ENCODE results near the gene TRAM2. TPM values are rescaled to one million over a fixed set of nuclear protein-coding genes. Genes with fewer than 3 reads are reported as not detected.
A peak's percentile ranks its signal among the peaks of the same experiment; 100 is the strongest.

The TRAM2 gene
- total RNA-seq, 2 donors from 2014 or later = 14.1 to 19.2 TPM

- peak in 1 of 2 donors; percentile 1 for ATAC-seq
- no peak for DNase-seq
- intact Hi-C loops (cut with DNase I) = loop anchor here (5.0 to 10.0 kb wide), 3 partner anchors 68 to 158 kb away; partner anchors contain the start of gene TRAM2 (in 1 of the 2)
Observed at GRCh38 chr6:52504782-52505136, 72.1 kb downstream of the TRAM2 start.

DNA sequence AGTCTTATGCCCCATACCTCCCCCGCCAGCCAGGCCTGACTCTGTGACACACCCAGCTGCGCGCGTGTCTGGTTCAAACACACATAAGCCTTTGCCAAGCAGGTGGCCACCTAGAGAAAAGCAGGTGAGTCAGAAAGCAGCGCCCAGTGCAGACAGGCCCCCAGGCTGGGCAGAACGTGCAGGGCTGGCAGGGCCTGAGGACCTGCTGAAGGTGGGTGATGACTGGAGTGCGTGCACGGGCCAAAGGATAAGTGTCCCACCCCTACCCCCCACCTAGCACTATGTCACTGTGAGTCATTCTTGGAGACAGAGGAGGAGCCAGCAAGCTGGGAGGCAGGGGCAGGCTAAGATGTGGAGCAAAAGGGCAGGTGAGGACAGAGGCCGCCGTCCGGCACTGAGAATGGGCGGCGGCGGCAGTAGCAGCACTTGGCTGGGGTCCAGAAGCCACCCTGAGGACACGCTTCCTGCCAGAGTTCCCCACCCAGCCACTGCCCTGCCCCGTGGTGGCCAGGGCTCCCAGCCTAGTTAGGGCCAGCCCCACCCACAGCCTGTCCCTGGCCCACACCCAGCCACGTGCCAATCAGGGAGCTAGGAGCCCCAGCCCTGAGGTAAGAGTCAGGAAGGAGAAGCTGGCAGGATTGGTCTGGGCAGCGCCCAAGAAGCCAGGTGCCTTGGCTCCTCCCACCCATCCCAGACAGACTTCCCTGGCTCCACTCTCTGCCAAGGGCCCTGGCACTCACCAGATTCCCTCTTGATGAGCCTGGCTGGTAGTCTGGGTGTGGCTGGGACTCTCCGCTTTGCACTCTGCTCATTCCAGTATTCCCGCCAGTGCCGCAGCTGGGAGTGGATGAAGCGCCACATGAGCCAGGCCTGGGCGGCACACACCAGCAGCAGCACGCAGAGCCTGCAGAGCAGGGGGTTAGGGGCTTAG lies 72.7 kb downstream of the TRAM2 start:
- ATAC-seq = peak; percentile 78 to 88
- intact Hi-C loops (cut with DNase I) = loop anchor here (5.0 to 10.0 kb wide), 3 partner anchors 68 to 158 kb away; partner anchors contain the start of gene TRAM2 (in 1 of the 2)
- peak; percentile 91 for DNase-seq

DNA sequence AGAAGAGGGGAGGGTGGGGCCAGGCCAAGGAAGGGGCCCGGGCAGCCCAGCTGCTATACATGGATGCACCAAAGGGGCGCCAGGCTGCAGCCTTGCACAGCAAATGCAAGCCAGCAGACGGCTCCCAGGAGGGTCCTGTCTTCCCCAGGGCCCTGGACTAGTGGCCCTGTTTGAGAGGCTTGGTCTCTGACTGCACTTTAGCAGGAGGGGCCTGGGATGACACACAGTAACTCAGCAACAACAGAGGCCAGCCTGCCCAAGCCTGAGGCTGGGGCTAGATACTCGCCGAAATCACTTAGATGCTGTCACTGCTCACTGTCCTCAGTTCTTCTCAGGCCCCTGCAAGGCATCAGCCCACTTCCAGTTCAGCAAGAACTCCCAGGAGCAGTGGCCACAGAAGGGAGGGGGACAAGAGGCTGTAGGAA lies 73.5 kb downstream of the TRAM2 start:
- ATAC-seq = no peak
- intact Hi-C loops (cut with DNase I) = loop anchor here (5.0 to 10.0 kb wide), 3 partner anchors 69 to 159 kb away; partner anchors contain the start of gene TRAM2 (in 1 of the 2)
- no peak for DNase-seq

GRCh38 chr6:52502306-52503029 lies 74.4 kb downstream of the TRAM2 start:
- ATAC-seq = no peak
- intact Hi-C loops (cut with DNase I) = loop anchor here (5.0 to 10.0 kb wide), 3 partner anchors 70 to 160 kb away; partner anchors contain the start of gene TRAM2 (in 1 of the 2)
- no peak for DNase-seq

GRCh38 chr6:52500238-52501129 lies 76.4 kb downstream of the TRAM2 start:
- intact Hi-C loops (cut with DNase I) = loop anchor here (5.0 to 10.0 kb wide), 3 partner anchors 72 to 162 kb away; partner anchors contain the start of gene TRAM2 (in 1 of the 2)
- ATAC-seq (peak in 1 of 2 donors; percentile 28), DNase-seq (no peak)

- DNase-seq = no peak
- intact Hi-C loops (cut with DNase I) = loop anchor here (5.0 to 10.0 kb wide), 4 partner anchors 73 to 163 kb away; partner anchors contain the start of genes EFHC1 (in 1 of the 2) and TRAM2 (in 1 of the 2)
- ATAC-seq = peak; percentile 20 to 48
Observed at GRCh38 chr6:52499681-52500236, 77.1 kb downstream of the TRAM2 start.

GRCh38 chr6:52499026-52499425 lies 77.8 kb downstream of the TRAM2 start:
- ATAC-seq (no peak), DNase-seq (no peak)
- intact Hi-C loops (cut with DNase I) = loop anchor here in 1 of 2 donors (5.0 kb wide), 1 partner anchor 77 kb away; the partner anchor contains the start of gene EFHC1

DNA sequence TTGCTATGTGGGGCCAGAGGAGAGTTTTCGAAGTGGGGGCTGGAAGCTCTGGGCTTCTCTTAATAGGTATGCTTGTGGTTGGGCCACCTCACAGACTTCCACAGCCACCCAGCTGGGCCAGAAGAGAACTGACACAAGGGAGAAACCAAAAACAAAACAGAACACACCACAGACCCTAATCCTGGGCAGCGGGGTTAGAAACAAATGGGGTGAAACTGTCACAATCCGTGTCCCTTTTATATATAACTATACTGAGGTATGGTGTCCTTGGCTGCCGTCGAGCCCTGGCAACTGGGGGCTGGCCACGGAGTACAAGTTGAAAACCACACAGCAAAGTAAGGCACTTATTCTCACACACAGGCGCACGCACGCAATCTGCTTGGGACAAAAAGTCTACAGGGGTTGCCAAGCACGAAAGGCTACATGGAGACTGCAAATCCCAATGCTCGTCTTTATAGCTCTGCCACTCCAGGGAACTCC lies 78.3 kb downstream of the TRAM2 start:
- DNase-seq (no peak), ATAC-seq (no peak)
- intact Hi-C loops (cut with DNase I) = loop anchor here in 1 of 2 donors (5.0 kb wide), 1 partner anchor 76 kb away; the partner anchor contains the start of gene EFHC1

GRCh38 chr6:52497652-52498408 lies 79.0 kb downstream of the TRAM2 start:
- ATAC-seq = peak in 1 of 2 donors; percentile 37
- intact Hi-C loops (cut with DNase I) = loop anchor here in 1 of 2 donors (5.0 kb wide), 1 partner anchor 76 kb away; the partner anchor contains the start of gene EFHC1

DNA sequence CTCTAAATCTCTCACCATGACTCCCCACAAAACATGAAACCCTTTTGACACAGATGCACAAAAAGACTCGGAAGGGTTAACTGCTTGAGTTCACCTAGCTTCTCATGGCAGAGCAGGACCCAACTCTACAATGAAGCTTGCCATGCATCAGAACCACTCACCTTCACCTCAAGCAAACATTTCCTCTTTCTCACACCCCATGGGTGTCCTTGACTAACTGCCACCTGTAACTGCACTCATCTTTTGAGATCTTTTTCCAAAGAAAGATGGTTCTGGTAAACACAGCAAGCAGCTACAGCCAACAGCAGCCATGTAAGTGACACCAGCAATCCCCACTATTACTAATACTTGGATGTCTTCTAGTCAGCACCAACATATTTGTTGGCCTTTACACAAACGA lies 80.2 kb downstream of the TRAM2 start:
- DNase-seq (no peak), ATAC-seq (no peak)
- intact Hi-C loops (cut with DNase I) = loop anchor here in 1 of 2 donors (5.0 kb wide), 1 partner anchor 74 kb away; the partner anchor contains the start of gene EFHC1

More at GRCh38 chr6:52497652-52498408, 79.0 kb downstream of the TRAM2 start:
- peak; percentile 71 for DNase-seq

GRCh38 chr6:52495922-52496321 lies 80.9 kb downstream of the TRAM2 start:
- no peak for DNase-seq
- no peak for ATAC-seq
- intact Hi-C loops (cut with DNase I) = loop anchor here in 1 of 2 donors (5.0 kb wide), 1 partner anchor 74 kb away; the partner anchor contains the start of gene EFHC1

- DNase-seq (no peak), ATAC-seq (no peak)
- intact Hi-C loops (cut with DNase I) = loop anchor here in 1 of 2 donors (5.0 kb wide), 1 partner anchor 72 kb away; the partner anchor contains the start of gene EFHC1
Observed at GRCh38 chr6:52494298-52495072, 82.4 kb downstream of the TRAM2 start.

DNA sequence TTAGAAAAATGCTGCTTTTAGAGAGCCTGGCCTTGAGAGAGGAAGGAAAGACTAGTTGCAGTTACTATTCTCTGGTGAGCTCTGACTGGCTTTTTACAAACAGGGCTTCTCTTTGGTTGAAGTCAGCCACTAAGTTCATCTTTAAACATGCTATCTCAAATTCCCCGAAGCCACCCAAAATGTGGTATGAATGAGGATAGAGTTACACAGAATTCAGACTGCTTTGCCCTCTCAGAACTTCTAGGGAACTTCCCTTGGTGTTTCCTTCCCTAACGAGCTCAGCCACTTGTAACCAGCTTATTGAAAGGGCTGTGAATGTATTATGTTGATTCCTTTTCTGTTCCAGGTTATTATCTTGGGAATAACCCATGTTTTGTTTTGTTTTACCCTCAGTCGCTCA lies 83.2 kb downstream of the TRAM2 start:
- ATAC-seq = no peak
- intact Hi-C loops (cut with DNase I) = no loop called here

DNA sequence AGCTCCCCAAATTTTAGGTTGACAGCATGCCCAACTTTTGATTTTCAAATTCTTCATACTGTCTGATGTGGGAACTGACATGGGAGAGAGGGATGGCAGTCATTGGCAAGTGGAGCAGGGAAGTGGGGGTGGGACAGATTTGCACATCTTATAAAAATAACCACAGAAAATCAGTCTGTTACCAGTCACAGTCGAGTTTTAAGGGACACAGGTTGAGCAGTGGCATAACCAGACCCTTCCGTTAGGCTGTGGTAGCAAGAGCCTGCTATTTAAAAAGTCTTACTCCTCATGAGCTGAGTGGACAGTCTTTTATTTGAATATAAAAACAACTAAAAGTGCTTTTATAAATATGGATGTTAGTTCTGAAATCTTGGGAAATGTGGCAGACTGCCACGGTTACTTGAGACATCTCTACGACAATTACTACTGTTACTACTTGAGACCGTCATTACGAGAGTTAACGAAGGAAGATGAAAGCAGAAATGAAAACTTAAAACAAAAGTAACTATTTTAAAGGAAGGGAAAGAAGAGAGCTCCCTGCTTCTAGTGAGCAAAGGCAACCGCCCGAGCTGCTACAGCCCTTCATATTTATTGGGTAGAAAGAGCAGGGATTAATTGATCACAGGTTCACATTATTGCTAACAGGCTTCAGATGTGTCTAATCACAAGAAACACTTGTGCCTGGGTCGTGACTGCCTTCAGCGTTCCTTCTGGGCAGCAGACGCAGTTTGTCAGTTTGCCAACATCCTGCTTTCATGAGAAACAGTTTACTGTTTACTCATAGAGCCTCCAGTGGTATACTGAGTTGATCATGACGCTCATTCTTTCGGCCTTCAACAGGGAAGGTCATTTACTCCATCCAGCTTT lies 85.4 kb downstream of the TRAM2 start:
- ATAC-seq = no peak
- intact Hi-C loops (cut with DNase I) = no loop called here
- no peak for DNase-seq

More for the DNA sequence above, 83.2 kb downstream of the TRAM2 start:
- DNase-seq = no peak

DNA sequence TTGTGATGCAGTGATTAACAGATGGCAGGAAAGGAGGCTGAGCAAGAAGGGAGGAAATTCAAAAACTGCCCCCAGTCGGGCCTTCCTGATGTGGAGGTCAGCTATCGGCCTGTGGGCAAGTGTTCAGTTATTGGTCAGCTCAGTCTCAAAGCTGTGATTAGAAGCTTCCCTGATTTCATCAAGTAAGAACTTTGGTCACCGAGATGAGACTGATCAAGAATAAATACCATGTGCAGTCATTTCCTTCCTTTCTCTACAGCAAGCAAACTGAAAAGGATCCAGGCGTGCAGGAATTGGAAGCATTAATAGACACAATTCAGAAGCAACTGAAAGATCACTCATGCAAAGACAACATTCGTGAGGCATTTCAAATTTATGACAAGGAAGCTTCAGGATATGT lies 87.0 kb downstream of the TRAM2 start:
- DNase-seq (no peak), ATAC-seq (no peak)
- intact Hi-C loops (cut with DNase I) = no loop called here

Measured in left cardiac atrium (tissue), 4 donors.